Sigmoid colon (tissue), 7 donors: ENCODE data around the gene KCNK2. TPM values are rescaled to one million over a fixed set of nuclear protein-coding genes. Genes with fewer than 3 reads are reported as not detected.

Experiments
- DNase-seq: peaks from one replicate; pipeline ENCODE4 v3.0.0-alpha.2; 2019
- H3K27ac ChIP-seq, 4 donors: fragments of 200-600 bp; sonication (generic); one replicate each; pipeline ENCODE4 v1.5.1; 2016 to 2019; ENCODE audit warnings: mild to moderate bottlenecking in 1 of 4
- H3K27me3 ChIP-seq, 3 donors: fragments of 200-600 bp; sonication (generic); one replicate each; pipeline ENCODE4 v1.5.1; 2019; ENCODE audit warnings: mild to moderate bottlenecking in 1 of 3
- H3K36me3 ChIP-seq, 4 donors: fragments of 200-600 bp; sonication (generic); one replicate each; pipeline ENCODE4 v1.5.1; 2016 to 2019
- H3K4me1 ChIP-seq, 4 donors: fragments of 200-600 bp; sonication (generic); one replicate each; pipeline ENCODE4 v1.5.1; 2017 to 2019
- H3K4me3 ChIP-seq, 4 donors: fragments of 200-600 bp; sonication (generic); one replicate each; pipeline ENCODE4 v1.5.1; 2017 to 2019; ENCODE audit warnings: mild to moderate bottlenecking in 2 of 4, moderate library complexity in 1 of 4
- H3K9me3 ChIP-seq, 4 donors: fragments of 200-600 bp in 3 of 4; sonication (generic) in 3 of 4; one replicate each; pipeline versions ENCODE4 v1.5.1 to v1.6.1; 2013 to 2019
- CTCF ChIP-seq, 4 experiments: fragments of 450-650 bp in 3 of 4; fragments of 200-600 bp in 1 of 4; IDR thresholded peaks; one replicate each; pipeline ENCODE4 v1.5.1; 2016 to 2019; ENCODE audit warnings: antibody characterized with exemption in 4 of 4, mild to moderate bottlenecking in 3 of 4, moderate library complexity in 2 of 4
- EP300 ChIP-seq, 4 donors: sonication (generic); formaldehyde crosslinking; IDR thresholded peaks; one replicate each; pipeline ENCODE4 v1.6.1; 2017; ENCODE audit warnings: antibody characterized with exemption in 4 of 4
- POLR2A ChIP-seq, 2 donors: fragments of 450-650 bp; IDR thresholded peaks; one replicate each; pipeline ENCODE4 v1.6.1; 2016; ENCODE audit warnings: antibody characterized with exemption in 2 of 2, mild to moderate bottlenecking in 2 of 2, moderate library complexity in 2 of 2
- POLR2AphosphoS5 ChIP-seq, 4 donors: sonication (generic); formaldehyde crosslinking; IDR thresholded peaks; one replicate each; pipeline ENCODE4 v1.6.1; 2017; ENCODE audit warnings: antibody characterized with exemption in 4 of 4
- WGBS, 2 donors: extraction: QIAGEN DNeasy Blood & Tissue Kit; methylation state at CpG; one replicate each; pipeline ENCODE4 v1.1.7; 2013; 5-methylcytosine and 5-hydroxymethylcytosine counted together
- intact Hi-C: fragments of 100-400 bp; cut with DNase I; formaldehyde crosslinking; loops from one replicate; pipeline ENCODE4 v1.15.1; 2023
- polyA plus RNA-seq, 3 donors: library from polyadenylated mRNA; stranded (reverse); fragments of 200-250 nt; gene quantifications; one replicate each; pipeline ENCODE4 v1.2.3, GENCODE V29; 2013
- total RNA-seq, 4 donors: library from RNA; depleted of rRNA; stranded (reverse); fragments of >200 nt; gene quantifications; one replicate each; pipeline ENCODE4 v1.1.0, GENCODE V29; 2016
- donor health status: healthy with polysubstance abuse.
- donor health status: Bipolar disorder and iron deficiency.
- donor health status: healthy.

The KCNK2 gene
- total and polyA plus RNA-seq, 7 donors = 0.25 to 3.3 (median 0.75) TPM; not detected in 1

- no peak overlapping the region for H3K27ac ChIP-seq
- H3K27me3 ChIP-seq = no peaks in the 10 kb centered on the region
- no peak for TF ChIP-seq CTCF (IDR thresholded peaks at IDR 0.05)
- no peak for TF ChIP-seq POLR2AphosphoS5 (IDR thresholded peaks at IDR 0.05)
- TF ChIP-seq EP300 (IDR thresholded peaks at IDR 0.05) = no peak
- no peak for TF ChIP-seq POLR2A (IDR thresholded peaks at IDR 0.05)
- H3K4me1 ChIP-seq = no peaks in the 10 kb centered on the region
- 79 to 87% methylated on average over 3 of the region's 3 CpGs for WGBS, 2 donors
- no peak overlapping the region for H3K4me3 ChIP-seq
- peaks cover 0 to 6% (median 0%) of the 10 kb centered on the region in 4 donors for H3K9me3 ChIP-seq
- H3K36me3 ChIP-seq = no peaks in the 10 kb centered on the region
- intact Hi-C loops = no loop called here
- no peak for DNase-seq
Observed at GRCh38 chr1:215141460-215141859, 58.9 kb downstream of the KCNK2 start.

- peaks cover 0 to 6% (median 0%) of the 10 kb centered on the region in 4 donors for H3K9me3 ChIP-seq
- no peaks in the 10 kb centered on the region for H3K36me3 ChIP-seq
- no peak for DNase-seq
- no peak overlapping the region for H3K27ac ChIP-seq
- no peaks in the 10 kb centered on the region for H3K27me3 ChIP-seq
- TF ChIP-seq EP300 (IDR thresholded peaks at IDR 0.05) (no peak), POLR2AphosphoS5 (IDR thresholded peaks at IDR 0.05) (no peak), POLR2A (IDR thresholded peaks at IDR 0.05) (no peak), CTCF (IDR thresholded peaks at IDR 0.05) (no peak)
- H3K4me1 ChIP-seq = no peaks in the 10 kb centered on the region
- no peak overlapping the region for H3K4me3 ChIP-seq
- intact Hi-C loops = no loop called here
- WGBS, 2 donors = 92% methylated on average over 2 of the region's 2 CpGs
Observed at GRCh38 chr1:215143497-215143896, 61.0 kb downstream of the KCNK2 start.

GRCh38 chr1:215146240-215146975 is 63.9 kb downstream of the KCNK2 start:
- intact Hi-C loops = no loop called here
- DNase-seq = no peak
- 51 to 58% methylated on average over 8 of the region's 8 CpGs for WGBS, 2 donors
- no peaks in the 10 kb centered on the region for H3K4me1 ChIP-seq
- H3K9me3 ChIP-seq = no peaks in the 10 kb centered on the region
- no peaks in the 10 kb centered on the region for H3K27me3 ChIP-seq
- H3K27ac ChIP-seq = no peak overlapping the region
- H3K4me3 ChIP-seq = no peak overlapping the region
- TF ChIP-seq CTCF (IDR thresholded peaks at IDR 0.05) (no peak), POLR2AphosphoS5 (IDR thresholded peaks at IDR 0.05) (no peak)
- no peaks in the 10 kb centered on the region for H3K36me3 ChIP-seq

- H3K27ac ChIP-seq = no peak overlapping the region
- H3K4me3 ChIP-seq = no peak overlapping the region
- TF ChIP-seq POLR2A (IDR thresholded peaks at IDR 0.05) (no peak), CTCF (IDR thresholded peaks at IDR 0.05) (no peak), EP300 (IDR thresholded peaks at IDR 0.05) (no peak), POLR2AphosphoS5 (IDR thresholded peaks at IDR 0.05) (no peak)
- intact Hi-C loops = no loop called here
- H3K36me3 ChIP-seq = no peaks in the 10 kb centered on the region
- H3K4me1 ChIP-seq = no peaks in the 10 kb centered on the region
- no peaks in the 10 kb centered on the region for H3K27me3 ChIP-seq
- WGBS, 2 donors = 77 to 89% methylated on average over 3 of the region's 3 CpGs
- no peak for DNase-seq
- H3K9me3 ChIP-seq = no peaks in the 10 kb centered on the region
Observed at GRCh38 chr1:215147024-215147423, 64.5 kb downstream of the KCNK2 start.
